ENCODE data around the gene NKD1.

DNA sequence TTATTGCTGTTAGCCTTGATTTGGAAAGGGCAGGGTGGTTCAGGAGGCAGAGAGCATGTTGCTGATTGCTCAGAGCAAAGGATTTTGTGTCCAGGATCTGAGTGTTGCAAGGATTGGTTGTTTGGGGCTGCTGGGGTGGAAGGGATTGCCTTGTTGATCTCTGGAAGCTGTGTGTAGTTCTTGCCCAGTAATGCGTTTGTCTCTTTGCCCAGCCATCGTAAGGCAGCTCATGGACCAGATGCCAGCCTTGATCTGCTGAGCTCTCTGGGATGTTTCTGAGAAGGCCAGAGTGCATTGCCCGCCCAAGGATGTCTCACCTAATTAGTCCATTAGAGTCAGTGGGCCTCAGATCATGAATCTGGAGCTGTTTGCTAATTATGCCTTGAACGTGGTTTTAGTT is 33.6 kb downstream of the NKD1 start:
- TF ChIP-seq EZH2phosphoT487 (IDR thresholded peaks at IDR 0.05; ENCODE audit: insufficient read depth, low read depth) (no peak), EZH2 (IDR thresholded peaks at IDR 0.05; ENCODE audit: insufficient read depth, poor library complexity, severe bottlenecking) (no peak)

Measured in GM23248 (cell line).